PC-3 (cell line): Measurements from ENCODE around the gene RPRD1A.

Experiments used
- EZH2 ChIP-seq: fragments of 300-600 bp; sonication (generic); IDR thresholded peaks from one replicate; pipeline ENCODE4 v1.6.1; 2017; ENCODE audit warnings: antibody characterized with exemption, mild to moderate bottlenecking, low read length; ENCODE audit not compliant: unreplicated experiment
- EZH2phosphoT487 ChIP-seq: fragments of 300-600 bp; sonication (generic); IDR thresholded peaks from 2 replicates; pipeline ENCODE4 v1.6.1; 2018; ENCODE audit warnings: mild to moderate bottlenecking, antibody characterized with exemption, low read length, borderline replicate concordance

DNA sequence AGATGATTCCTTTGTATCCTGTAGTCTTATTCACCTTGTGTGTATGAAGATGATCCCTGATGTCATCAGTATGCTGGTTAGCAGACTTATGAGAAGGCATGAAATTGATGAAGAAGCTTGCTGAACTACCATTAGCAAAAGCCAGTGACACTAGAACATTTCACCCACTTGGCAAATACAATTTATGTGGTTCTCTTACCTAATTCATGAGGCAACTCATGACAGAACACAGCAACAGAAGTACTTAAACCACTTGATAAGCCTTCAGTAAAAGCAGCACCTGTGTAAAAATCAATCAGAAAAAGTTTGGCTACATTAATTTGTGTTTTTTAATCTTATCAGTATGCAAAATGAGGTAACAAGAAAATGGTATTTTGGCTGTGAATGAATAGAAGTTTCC, 44.9 kb upstream of the RPRD1A start:
- TF ChIP-seq EZH2phosphoT487 (no peak), EZH2 (no peak)
